Measurements from ENCODE around the gene RCBTB2. TPM values are rescaled to one million over a fixed set of nuclear protein-coding genes. Genes with fewer than 3 reads are reported as not detected.

Gene RCBTB2
- total RNA-seq, 2 experiments from 2014 or later: 6.1 to 6.5 TPM

GRCh38 chr13:48547663-48548092, 14.8 kb upstream of the RCBTB2 start:
- CTCF ChIA-PET: no interaction called here
- no peak overlapping the region for H3K27ac ChIP-seq (ENCODE audit: low read depth in 1 of 2, low read length in 2 of 2)
- H3K4me3 ChIP-seq (ENCODE audit: low read length): no peak overlapping the region
- ATAC-seq (ENCODE audit: poor library complexity): no peak
- no peaks in the 10 kb centered on the region for H3K36me3 ChIP-seq (ENCODE audit: insufficient read depth, low read length)
- no peaks in the 10 kb centered on the region for H3K36me3 Mint-ChIP-seq (ENCODE audit: low read depth)
- no peak overlapping the region for H3K27ac Mint-ChIP-seq
- H3K9me3 Mint-ChIP-seq: peaks cover 6% of the 10 kb centered on the region
- TF ChIP-seq, protein P1, sequence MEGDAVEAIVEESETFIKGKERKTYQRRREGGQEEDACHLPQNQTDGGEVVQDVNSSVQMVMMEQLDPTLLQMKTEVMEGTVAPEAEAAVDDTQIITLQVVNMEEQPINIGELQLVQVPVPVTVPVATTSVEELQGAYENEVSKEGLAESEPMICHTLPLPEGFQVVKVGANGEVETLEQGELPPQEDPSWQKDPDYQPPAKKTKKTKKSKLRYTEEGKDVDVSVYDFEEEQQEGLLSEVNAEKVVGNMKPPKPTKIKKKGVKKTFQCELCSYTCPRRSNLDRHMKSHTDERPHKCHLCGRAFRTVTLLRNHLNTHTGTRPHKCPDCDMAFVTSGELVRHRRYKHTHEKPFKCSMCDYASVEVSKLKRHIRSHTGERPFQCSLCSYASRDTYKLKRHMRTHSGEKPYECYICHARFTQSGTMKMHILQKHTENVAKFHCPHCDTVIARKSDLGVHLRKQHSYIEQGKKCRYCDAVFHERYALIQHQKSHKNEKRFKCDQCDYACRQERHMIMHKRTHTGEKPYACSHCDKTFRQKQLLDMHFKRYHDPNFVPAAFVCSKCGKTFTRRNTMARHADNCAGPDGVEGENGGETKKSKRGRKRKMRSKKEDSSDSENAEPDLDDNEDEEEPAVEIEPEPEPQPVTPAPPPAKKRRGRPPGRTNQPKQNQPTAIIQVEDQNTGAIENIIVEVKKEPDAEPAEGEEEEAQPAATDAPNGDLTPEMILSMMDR (IDR thresholded peaks at IDR 0.05): no peak
- no peaks in the 10 kb centered on the region for H3K27me3 ChIP-seq (ENCODE audit: control insufficient read depth in 1 of 2, insufficient read depth in 2 of 2, low read length in 2 of 2)
- peaks cover 16 to 20% of the 10 kb centered on the region in 2 experiments for H3K9me3 ChIP-seq (ENCODE audit: control insufficient read depth in 1 of 2, insufficient read depth in 1 of 2, low read length in 2 of 2)
- H3K27me3 Mint-ChIP-seq: no peaks in the 10 kb centered on the region
- no peaks in the 10 kb centered on the region for H3K4me1 ChIP-seq (ENCODE audit: insufficient read depth, low read length)
- no peaks in the 10 kb centered on the region for H3K4me1 Mint-ChIP-seq (ENCODE audit: low read depth)
- H3K4me3 Mint-ChIP-seq: no peak overlapping the region
- POLR2A ChIA-PET: no interaction called here
- intact Hi-C loops (cut with DNase I, micrococcal nuclease): no loop called here
- no peak for DNase-seq

- H3K4me3 Mint-ChIP-seq: no peak overlapping the region
- peaks cover 0 to 2% of the 10 kb centered on the region in 2 experiments for H3K9me3 ChIP-seq (ENCODE audit: control insufficient read depth in 1 of 2, insufficient read depth in 1 of 2, low read length in 2 of 2)
- DNase-seq: no peak
- no peak for ATAC-seq (ENCODE audit: poor library complexity)
- no peaks in the 10 kb centered on the region for H3K36me3 ChIP-seq (ENCODE audit: insufficient read depth, low read length)
- H3K4me1 Mint-ChIP-seq (ENCODE audit: low read depth): no peaks in the 10 kb centered on the region
- H3K4me1 ChIP-seq (ENCODE audit: insufficient read depth, low read length): no peaks in the 10 kb centered on the region
- TF ChIP-seq, protein P1 (IDR thresholded peaks at IDR 0.05): no peak
- intact Hi-C loops (cut with DNase I, micrococcal nuclease): no loop called here
- peaks cover 3% of the 10 kb centered on the region for H3K9me3 Mint-ChIP-seq
- H3K4me3 ChIP-seq (ENCODE audit: low read length): no peak overlapping the region
- POLR2A ChIA-PET: interaction anchor here (0.8 to 2.8 kb wide), 2 partner anchors 13 to 53 kb away, joined by 3 to 10 read pairs; partner anchors contain the start of gene RCBTB2
- H3K27me3 Mint-ChIP-seq: no peaks in the 10 kb centered on the region
- no peaks in the 10 kb centered on the region for H3K36me3 Mint-ChIP-seq (ENCODE audit: low read depth)
- CTCF ChIA-PET: no interaction called here
- no peaks in the 10 kb centered on the region for H3K27me3 ChIP-seq (ENCODE audit: control insufficient read depth in 1 of 2, insufficient read depth in 2 of 2, low read length in 2 of 2)
- H3K27ac Mint-ChIP-seq: no peak overlapping the region
- H3K27ac ChIP-seq (ENCODE audit: low read depth in 1 of 2, low read length in 2 of 2): no peak overlapping the region
These were observed 12.7 kb upstream of the RCBTB2 start for GRCh38 chr13:48545608-48546007.

GRCh38 chr13:48542581-48543341, 9.9 kb upstream of the RCBTB2 start:
- Mint-ChIP-seq H3K27me3 (no peaks in the 10 kb centered on the region), H3K4me3 (no peak overlapping the region), H3K36me3 (ENCODE audit: low read depth) (no peaks in the 10 kb centered on the region), H3K27ac (no peak overlapping the region), H3K9me3 (no peaks in the 10 kb centered on the region), H3K4me1 (ENCODE audit: low read depth) (no peaks in the 10 kb centered on the region)
- TF ChIP-seq, protein P1 (IDR thresholded peaks at IDR 0.05): no peak
- no peak overlapping the region for H3K27ac ChIP-seq (ENCODE audit: low read depth in 1 of 2, low read length in 2 of 2)
- no peaks in the 10 kb centered on the region for H3K36me3 ChIP-seq (ENCODE audit: insufficient read depth, low read length)
- H3K9me3 ChIP-seq (ENCODE audit: control insufficient read depth in 1 of 2, insufficient read depth in 1 of 2, low read length in 2 of 2): no peaks in the 10 kb centered on the region
- no peak for ATAC-seq (ENCODE audit: poor library complexity)
- DNase-seq: no peak
- H3K4me1 ChIP-seq (ENCODE audit: insufficient read depth, low read length): no peaks in the 10 kb centered on the region
- H3K27me3 ChIP-seq (ENCODE audit: control insufficient read depth in 1 of 2, insufficient read depth in 2 of 2, low read length in 2 of 2): no peaks in the 10 kb centered on the region
- ChIA-PET POLR2A (interaction anchor here (1.5 to 3.1 kb wide), 2 partner anchors 10 to 18 kb away, joined by 3 to 20 read pairs; partner anchors contain the start of gene RCBTB2), CTCF (no interaction called here)
- H3K4me3 ChIP-seq (ENCODE audit: low read length): no peak overlapping the region
- intact Hi-C loops (cut with DNase I, micrococcal nuclease): no loop called here
